ENCODE measurements around the gene PRKG1.
"Not testable (repeated sequence)": the region's sequence is repeated elsewhere in the genome, so short reads cannot be mapped to it uniquely, and the experiment has no call there.

The PRKG1 gene

GRCh38 chr10:51421853-51422252, 347.6 kb downstream of the PRKG1 start:
- DNase-seq (ENCODE audit: low read depth in 2 of 3, low spot score in 1 of 3): no peak

GRCh38 chr10:51422311-51423120, 348.2 kb downstream of the PRKG1 start:
- peak in 1 of 3 donors; percentile 10 for DNase-seq (ENCODE audit: low read depth in 2 of 3, low spot score in 1 of 3)

- no peak for DNase-seq (ENCODE audit: low read depth in 2 of 3, low spot score in 1 of 3)
Observed at GRCh38 chr10:51423121-51423452, 348.8 kb downstream of the PRKG1 start.

- DNase-seq (ENCODE audit: low read depth in 2 of 3, low spot score in 1 of 3): no peak
Observed at GRCh38 chr10:51425431-51425830, 351.1 kb downstream of the PRKG1 start.

GRCh38 chr10:51427758-51428157, 353.5 kb downstream of the PRKG1 start:
- no peak for DNase-seq (ENCODE audit: low read depth in 2 of 3, low spot score in 1 of 3)

GRCh38 chr10:51430506-51430905, 356.2 kb downstream of the PRKG1 start:
- DNase-seq (ENCODE audit: low read depth in 2 of 3, low spot score in 1 of 3): no peak

- no peak for DNase-seq (ENCODE audit: low read depth in 2 of 3, low spot score in 1 of 3)
Observed at GRCh38 chr10:51433949-51434475, 359.7 kb downstream of the PRKG1 start.

- no peak for DNase-seq (ENCODE audit: low read depth in 2 of 3, low spot score in 1 of 3)
Observed at GRCh38 chr10:51436805-51437204, 362.5 kb downstream of the PRKG1 start.

GRCh38 chr10:51439645-51440044, 365.4 kb downstream of the PRKG1 start:
- DNase-seq (ENCODE audit: low read depth in 2 of 3, low spot score in 1 of 3): no peak

GRCh38 chr10:51445588-51445987, 371.3 kb downstream of the PRKG1 start:
- DNase-seq (ENCODE audit: low read depth in 2 of 3, low spot score in 1 of 3): no peak

GRCh38 chr10:51447119-51447518, 372.8 kb downstream of the PRKG1 start:
- DNase-seq (ENCODE audit: low read depth in 2 of 3, low spot score in 1 of 3): no peak

GRCh38 chr10:51455762-51456161, 381.5 kb downstream of the PRKG1 start:
- DNase-seq (ENCODE audit: low read depth in 2 of 3, low spot score in 1 of 3): not testable (repeated sequence)

GRCh38 chr10:51459476-51459875, 385.2 kb downstream of the PRKG1 start:
- no peak for DNase-seq (ENCODE audit: low read depth in 2 of 3, low spot score in 1 of 3)

- no peak for DNase-seq (ENCODE audit: low read depth in 2 of 3, low spot score in 1 of 3)
Observed at GRCh38 chr10:51462076-51462779, 387.9 kb downstream of the PRKG1 start.

GRCh38 chr10:51468424-51468823, 394.1 kb downstream of the PRKG1 start:
- DNase-seq (ENCODE audit: low read depth in 2 of 3, low spot score in 1 of 3): no peak

GRCh38 chr10:51469686-51470085, 395.4 kb downstream of the PRKG1 start:
- DNase-seq (ENCODE audit: low read depth in 2 of 3, low spot score in 1 of 3): no peak

- no peak for DNase-seq (ENCODE audit: low read depth in 2 of 3, low spot score in 1 of 3)
Observed at GRCh38 chr10:51471271-51471670, 397.0 kb downstream of the PRKG1 start.

- DNase-seq (ENCODE audit: low read depth in 2 of 3, low spot score in 1 of 3): no peak
Observed at GRCh38 chr10:51472154-51472553, 397.9 kb downstream of the PRKG1 start.

GRCh38 chr10:51479711-51480110, 405.4 kb downstream of the PRKG1 start:
- DNase-seq (ENCODE audit: low read depth in 2 of 3, low spot score in 1 of 3): no peak

- no peak for DNase-seq (ENCODE audit: low read depth in 2 of 3, low spot score in 1 of 3)
Observed at GRCh38 chr10:51485668-51486067, 411.4 kb downstream of the PRKG1 start.

- no peak for DNase-seq (ENCODE audit: low read depth in 2 of 3, low spot score in 1 of 3)
Observed at GRCh38 chr10:51487576-51487975, 413.3 kb downstream of the PRKG1 start.

- no peak for DNase-seq (ENCODE audit: low read depth in 2 of 3, low spot score in 1 of 3)
Observed at GRCh38 chr10:51488766-51489408, 414.6 kb downstream of the PRKG1 start.

All from stimulated activated CD4-positive, alpha-beta T cell treated with anti-CD3 and anti-CD28 coated beads, Interleukin-12 subunit alpha, Interleukin-12 subunit beta, amount 100 ng/mL, for 48 hours (primary cell).